GM06990 (cell line): ENCODE data around the gene CBL.

ENCODE experiments used
- DNase-seq: peaks from one replicate; pipeline ENCODE4 v3.0.0-alpha.2; 2011; ENCODE audit not compliant: insufficient read length; ENCODE audit errors: extremely low read depth
- H3K27me3 ChIP-seq: replicated peaks from 2 replicates; pipeline ENCODE4 v1.6.0; 2011; ENCODE audit warnings: low read length; ENCODE audit not compliant: control insufficient read depth, insufficient read depth
- H3K36me3 ChIP-seq: 2 replicates; pipeline ENCODE4 v1.5.1; 2011; ENCODE audit warnings: low read length; ENCODE audit not compliant: control insufficient read depth, insufficient read depth
- H3K4me3 ChIP-seq: replicated peaks from 2 replicates; pipeline ENCODE4 v1.5.1; 2011; ENCODE audit warnings: low read depth, mild to moderate bottlenecking, control low read depth, low read length
- CTCF ChIP-seq: IDR thresholded peaks from 2 replicates; pipeline ENCODE4 v1.5.1; 2011; ENCODE audit warnings: low read length, control low read depth, mild to moderate bottlenecking, inconsistent platforms; ENCODE audit not compliant: insufficient read depth, poor library complexity, severe bottlenecking

The CBL gene

GRCh38 chr11:119338318-119338890 lies 132.3 kb downstream of the CBL start:
- peaks cover 5% of the 10 kb centered on the region; the same call in 1 of the 2 replicates for H3K36me3 ChIP-seq
- no peak for DNase-seq
- H3K27me3 ChIP-seq = no peaks in the 10 kb centered on the region; the same call in 1 of the 2 replicates
- H3K4me3 ChIP-seq = no peak overlapping the region
- peak; percentile 85 for TF ChIP-seq CTCF

GRCh38 chr11:119338965-119339588 lies 132.9 kb downstream of the CBL start:
- Histone ChIP-seq H3K36me3 (peaks cover 5% of the 10 kb centered on the region; the same call in 1 of the 2 replicates), H3K4me3 (no peak overlapping the region), H3K27me3 (no peaks in the 10 kb centered on the region; the same call in 1 of the 2 replicates)
- no peak for TF ChIP-seq CTCF
- DNase-seq = no peak

GRCh38 chr11:119339589-119340334 lies 133.6 kb downstream of the CBL start:
- Histone ChIP-seq H3K27me3 (peaks cover 2% of the 10 kb centered on the region), H3K36me3 (peaks cover 5% of the 10 kb centered on the region; the same call in 1 of the 2 replicates), H3K4me3 (no peak overlapping the region)
- TF ChIP-seq CTCF = peak; percentile 60
- no peak for DNase-seq

DNA sequence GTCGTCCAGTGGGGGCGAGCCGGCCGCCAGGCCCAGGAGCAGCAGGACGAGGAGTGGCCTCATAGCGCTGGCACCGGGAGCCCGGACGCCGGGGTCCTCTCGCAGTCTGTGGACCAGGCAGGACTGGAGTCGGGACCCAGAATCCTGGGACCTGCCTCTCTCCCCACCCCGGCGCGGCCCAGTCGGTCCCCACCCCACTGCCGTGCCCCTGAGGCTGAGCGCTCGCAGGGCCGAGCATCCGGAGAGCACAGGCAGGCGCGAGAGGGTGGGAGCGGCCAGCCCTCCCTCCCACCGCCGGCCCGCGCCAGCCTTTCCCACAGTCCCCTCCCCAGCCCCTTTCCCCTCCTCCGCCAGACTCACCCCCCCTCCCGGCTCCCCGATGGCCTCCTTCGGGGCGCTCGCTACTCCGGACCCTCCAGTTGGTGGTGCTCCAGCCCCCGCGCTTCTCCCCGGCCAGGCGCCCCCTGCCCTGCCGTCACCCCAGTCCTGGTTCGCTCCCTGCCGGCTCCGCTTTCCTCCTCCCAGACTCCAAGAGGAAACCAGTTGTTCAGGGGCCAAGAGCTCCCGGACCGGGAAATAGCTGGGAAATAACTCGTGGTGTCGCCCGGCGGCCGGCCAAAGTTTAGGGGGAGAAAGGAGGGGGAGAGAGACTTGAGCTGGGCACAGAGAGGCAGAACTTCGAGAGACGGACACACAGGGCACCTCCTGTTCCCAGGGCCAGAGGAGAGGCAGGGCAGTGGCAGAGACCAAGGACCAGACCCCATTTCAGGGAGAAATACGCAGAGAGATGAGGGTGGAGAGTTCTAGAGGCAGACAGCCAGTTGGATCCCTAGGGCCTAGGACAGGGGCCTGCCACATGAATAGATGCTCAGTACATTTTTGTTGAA lies 134.4 kb downstream of the CBL start, which contains the start of gene C1QTNF5:
TSS of gene C1QTNF5 (minus strand) at position 549 of the 887 bp plus-strand sequence. CDS start at position 63, 486 bp downstream.
- no peak for TF ChIP-seq CTCF
- Histone ChIP-seq H3K4me3 (no peak within 1 kb of the TSS), H3K36me3 (peaks cover 5% of the 10 kb centered on the region; the same call in 1 of the 2 replicates), H3K27me3 (peaks cover 2% of the 10 kb centered on the region)
- no peak for DNase-seq
